Suprapubic skin (tissue), 4 donors: Measurements from ENCODE around the gene CFAP119.

ENCODE experiments used
- POLR2A ChIP-seq, 2 donors: fragments of 450-650 bp; IDR thresholded peaks; one replicate each; pipeline ENCODE4 v1.6.1; 2017; ENCODE audit warnings: antibody characterized with exemption in 2 of 2, mild to moderate bottlenecking in 2 of 2, moderate library complexity in 2 of 2
- POLR2AphosphoS5 ChIP-seq, 3 donors: sonication (generic); formaldehyde crosslinking; IDR thresholded peaks; one replicate each; pipeline ENCODE4 v1.6.1; 2017; ENCODE audit warnings: antibody characterized with exemption in 3 of 3

DNA sequence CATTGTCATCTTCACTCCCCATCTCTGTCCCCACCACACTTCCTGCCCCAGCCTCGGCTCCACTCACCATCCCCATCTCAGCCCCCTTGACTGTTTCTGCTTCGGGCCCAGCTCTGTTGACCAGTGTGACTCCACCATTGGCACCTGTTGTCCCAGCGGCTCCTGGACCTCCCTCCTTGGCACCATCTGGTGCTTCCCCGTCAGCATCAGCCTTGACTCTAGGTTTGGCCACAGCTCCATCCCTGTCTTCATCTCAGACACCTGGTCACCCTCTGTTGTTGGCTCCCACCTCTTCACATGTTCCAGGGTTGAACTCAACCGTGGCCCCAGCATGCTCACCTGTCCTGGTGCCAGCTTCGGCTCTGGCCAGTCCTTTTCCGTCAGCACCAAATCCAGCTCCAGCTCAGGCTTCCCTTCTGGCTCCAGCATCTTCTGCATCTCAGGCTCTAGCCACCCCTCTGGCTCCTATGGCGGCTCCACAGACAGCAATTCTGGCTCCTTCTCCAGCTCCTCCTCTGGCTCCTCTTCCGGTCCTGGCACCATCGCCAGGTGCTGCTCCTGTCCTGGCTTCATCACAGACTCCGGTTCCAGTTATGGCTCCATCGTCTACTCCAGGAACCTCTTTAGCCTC is 38.0 kb downstream of the CFAP119 start:
- TF ChIP-seq POLR2AphosphoS5 (IDR thresholded peaks at IDR 0.05) (no peak), POLR2A (IDR thresholded peaks at IDR 0.05) (no peak)
